NCI-H2171 treated with DMSO at 0.1 percent for 48 hours (cell line): Measurements from ENCODE around the gene SMIM5.

ENCODE experiments used
- DNase-seq: peaks from one replicate; lab custom pipeline; 2025; lab: John Stamatoyannopoulos, UW

The SMIM5 gene

DNA sequence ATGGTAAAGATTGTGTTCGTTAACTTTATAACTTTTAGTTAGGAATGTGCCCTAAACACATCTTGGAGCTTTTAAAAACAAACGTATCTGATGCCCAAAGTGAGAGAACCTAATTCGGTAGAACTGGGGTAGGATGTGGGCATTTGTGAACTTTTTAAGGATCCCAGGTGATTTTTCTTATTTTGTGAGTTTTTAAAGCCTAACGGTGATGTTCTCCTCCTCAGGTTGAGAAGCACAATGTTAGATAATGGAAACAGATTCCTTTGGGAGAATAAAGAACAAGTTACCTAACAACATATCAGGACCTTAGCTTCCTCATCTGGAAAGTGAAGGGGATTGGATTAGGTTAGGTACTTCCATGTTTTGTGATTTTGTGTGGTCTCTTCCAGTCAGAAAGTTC, 34.6 kb downstream of the SMIM5 start:
- DNase-seq, result no peak

DNA sequence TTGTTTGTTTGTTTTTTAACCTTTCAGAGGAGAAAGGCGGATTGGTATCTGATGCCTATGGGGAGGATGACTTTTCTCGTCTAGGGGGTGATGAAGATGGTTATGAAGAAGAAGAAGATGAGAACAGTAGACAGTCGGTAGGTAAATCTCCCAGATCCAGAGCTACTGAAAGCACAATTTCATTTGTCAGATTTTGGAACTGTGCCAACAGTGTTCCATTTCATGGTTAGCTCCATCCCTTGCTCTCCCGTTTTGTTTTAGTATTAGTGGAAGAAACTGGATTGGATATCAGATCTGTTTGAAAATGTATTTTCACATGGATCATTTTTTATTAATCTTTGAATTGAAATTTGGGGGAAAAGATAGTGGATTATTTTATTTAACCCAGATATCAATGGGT, 35.3 kb downstream of the SMIM5 start:
- DNase-seq, result no peak

DNA sequence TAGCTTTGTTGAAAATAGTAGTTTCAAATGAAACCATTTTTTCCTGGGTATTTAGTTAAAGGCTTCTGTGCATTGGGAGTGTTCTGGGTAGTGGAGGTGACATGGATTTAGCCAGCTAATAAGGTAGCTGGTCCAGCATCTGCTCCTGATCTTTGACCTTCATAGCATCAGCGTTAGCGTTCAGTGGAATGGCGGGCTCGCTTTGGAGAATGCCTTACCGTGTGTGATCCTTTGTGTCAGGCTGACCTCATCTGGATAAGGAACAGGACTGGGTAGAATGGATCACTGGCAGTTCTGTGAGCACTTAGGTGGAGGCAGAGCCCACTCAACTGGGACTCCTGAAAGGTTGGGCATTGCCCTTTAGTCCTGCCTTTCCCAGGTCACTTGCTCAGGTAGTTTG, 37.6 kb downstream of the SMIM5 start:
- DNase-seq, result no peak

DNA sequence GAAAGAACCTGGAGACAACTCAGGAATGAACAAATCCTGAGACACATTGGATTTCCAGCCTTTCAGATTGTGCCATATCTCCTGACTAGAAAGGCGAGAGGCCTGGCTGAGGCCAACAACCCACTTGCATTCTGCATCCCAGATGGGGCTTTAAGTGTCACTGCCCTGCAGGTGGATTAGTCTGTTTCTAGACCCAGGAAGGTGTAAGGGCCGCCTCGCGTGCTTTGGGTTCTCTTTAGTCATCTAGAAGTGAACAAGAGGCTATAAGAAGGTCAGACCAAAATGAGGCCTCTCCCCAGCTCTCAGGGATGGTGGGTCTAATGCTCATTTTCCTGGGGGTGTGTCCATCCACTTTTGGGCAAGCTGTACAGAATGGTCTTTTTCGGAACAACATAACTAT, 38.8 kb downstream of the SMIM5 start:
- DNase-seq, result no peak

DNA sequence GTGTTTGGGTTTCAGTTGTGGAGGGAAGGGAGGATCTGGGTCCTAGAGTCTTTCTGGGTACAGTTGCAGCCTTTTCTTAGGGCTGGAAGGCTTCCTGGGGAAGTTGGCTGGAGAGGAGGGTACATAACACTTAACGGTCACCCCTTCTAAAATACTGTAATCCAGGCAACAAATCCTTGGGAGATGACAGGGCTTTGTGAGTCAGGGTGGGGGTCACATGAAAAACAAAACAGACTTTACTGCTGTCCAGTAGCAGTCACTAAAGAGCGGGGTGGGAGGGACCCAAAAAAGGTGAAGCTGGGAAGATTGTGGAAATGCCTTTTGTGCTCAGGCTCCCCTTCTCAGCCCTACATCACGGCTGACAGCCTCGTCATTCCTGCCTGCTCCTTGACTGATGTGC, 40.3 kb downstream of the SMIM5 start:
- DNase-seq, result no peak

DNA sequence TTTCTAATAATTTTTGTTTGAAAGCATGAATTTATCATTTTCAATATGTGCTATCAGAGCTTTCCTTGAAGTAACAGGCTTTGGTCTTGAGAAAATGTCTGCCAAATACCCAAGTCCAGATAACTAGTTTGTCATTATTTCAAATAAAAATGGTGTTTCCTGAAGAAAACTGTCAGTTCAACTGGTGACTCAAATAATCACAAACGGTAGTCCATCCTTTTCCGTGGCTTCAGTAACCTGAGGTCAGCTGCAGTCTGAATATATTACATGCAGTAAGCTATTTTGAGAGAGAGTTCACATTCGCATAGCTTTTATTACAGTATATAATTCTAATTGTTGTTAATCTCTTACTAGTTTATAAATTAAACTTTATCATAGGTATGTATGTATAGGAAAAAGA, 43.2 kb downstream of the SMIM5 start:
- no peak for DNase-seq

DNA sequence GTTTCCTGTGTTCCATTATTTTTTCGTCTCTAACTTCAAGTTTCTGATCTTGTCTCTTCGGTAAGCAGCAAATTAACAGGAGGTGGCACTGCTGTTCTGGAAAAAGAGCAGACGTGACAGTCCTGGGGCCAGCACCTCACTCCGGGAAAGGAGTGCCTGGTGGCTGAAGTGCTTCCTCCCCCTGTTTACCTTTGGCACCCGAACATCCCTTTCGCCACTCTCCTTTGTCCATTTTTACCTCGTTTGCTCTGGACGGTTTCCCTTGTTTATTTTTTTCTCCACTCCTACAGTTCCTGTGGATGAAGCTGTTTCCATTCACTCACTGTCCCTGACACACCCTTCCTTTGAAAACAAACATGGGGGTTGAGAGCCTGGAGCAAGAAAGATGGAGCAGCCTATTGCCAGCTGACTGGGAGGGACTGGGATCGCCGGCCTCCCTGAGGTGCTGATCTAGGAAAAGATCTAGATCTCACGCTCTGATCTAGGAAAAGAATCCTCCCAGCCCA, 46.5 kb downstream of the SMIM5 start:
- DNase-seq, result no peak

DNA sequence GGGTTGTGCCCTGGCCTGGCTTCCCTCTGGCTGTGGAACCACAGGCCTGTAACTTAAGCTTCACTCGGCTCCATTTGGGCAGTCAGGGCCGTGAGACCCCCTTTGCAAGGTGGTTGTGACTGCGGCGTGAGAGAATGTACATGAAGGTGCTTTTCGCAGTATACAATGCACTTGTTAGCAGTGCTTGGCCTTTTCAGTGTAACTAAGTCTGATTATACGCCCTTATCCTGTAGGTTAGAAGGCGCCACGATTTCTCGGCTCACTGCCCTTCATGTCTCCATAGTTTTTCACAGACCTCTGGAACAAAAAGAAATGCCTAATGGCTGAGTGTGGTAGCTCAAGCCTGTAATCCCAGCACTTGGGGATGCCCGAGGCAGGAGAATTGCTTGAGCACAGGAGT, 47.2 kb downstream of the SMIM5 start:
- no peak for DNase-seq

DNA sequence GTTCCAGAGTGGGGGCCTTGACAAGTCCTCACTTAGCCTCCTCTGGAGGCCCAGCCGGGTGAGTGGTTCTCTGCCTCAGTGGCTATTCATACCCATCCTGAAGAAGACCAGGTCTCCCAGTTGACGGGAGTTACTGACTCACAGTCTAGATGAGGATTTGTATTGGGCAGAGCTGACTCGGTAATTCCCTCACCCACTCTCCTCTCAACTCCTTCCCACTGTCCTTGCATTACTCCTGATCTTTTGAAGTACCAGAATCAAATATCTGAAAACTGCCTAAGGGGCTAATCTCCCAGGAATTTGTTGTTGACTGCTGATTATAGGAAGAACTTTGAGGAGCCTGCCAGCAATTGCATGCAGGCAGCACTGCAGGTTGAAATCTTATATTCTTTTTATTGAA, 48.1 kb downstream of the SMIM5 start:
- DNase-seq, result no peak

DNA sequence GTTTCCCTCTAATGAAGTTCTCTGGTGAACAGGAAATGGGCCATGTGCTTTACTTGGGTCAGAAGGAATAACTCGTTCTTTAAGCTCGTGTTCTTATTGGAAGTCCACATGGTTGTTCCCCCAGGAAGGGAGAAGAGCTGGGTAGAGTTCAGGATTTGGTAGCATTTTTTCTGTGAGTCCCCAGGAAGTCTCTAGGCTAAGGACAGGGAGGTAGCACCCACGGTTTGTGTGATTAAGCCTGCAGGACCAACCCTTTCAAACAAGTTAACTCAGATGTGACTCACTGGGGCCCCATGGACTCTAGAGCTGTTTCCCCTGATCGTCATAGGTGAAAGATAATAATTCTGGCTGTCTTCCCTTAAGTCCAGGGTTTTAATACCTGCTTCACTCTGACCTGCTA, 50.3 kb downstream of the SMIM5 start:
- no peak for DNase-seq

DNA sequence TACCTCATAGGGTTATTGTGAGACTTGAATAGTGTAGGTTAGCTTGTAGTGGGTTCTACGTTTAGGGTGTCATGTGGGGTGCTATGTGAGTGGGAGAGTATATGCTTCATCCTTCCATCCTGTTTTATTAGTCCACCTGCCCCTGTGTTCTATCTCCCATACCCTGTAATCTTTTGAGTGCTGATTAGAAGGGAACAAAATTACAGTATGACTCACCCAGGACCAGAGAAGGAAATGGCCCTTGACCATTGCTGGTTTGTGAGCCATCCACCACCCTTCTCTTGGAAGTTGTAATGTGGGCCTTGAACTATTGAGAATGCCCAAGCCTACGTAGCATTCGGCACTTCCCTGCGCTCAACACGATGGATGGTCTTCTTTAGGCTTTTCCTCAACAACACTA, 51.0 kb downstream of the SMIM5 start:
- no peak for DNase-seq

DNA sequence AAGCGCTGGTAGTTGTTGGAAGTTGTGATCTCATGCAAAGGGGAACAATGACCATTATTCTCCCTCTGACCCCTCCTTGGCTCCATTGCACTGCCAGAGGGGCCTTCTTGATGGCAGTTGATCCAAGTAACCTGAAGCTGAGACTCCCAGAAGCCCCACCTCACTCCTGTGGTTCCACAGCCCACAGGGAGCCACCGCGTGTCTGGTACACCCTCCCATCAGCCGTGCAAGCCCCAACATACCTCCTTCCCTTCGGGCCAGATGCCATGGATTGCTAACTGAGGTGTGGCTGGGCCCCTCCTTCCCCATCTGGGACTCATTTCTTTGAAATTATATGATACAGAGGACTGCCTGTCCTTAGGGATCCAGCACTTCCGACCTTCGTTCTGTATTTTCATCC, 51.7 kb downstream of the SMIM5 start:
- peak; percentile 98 for DNase-seq

DNA sequence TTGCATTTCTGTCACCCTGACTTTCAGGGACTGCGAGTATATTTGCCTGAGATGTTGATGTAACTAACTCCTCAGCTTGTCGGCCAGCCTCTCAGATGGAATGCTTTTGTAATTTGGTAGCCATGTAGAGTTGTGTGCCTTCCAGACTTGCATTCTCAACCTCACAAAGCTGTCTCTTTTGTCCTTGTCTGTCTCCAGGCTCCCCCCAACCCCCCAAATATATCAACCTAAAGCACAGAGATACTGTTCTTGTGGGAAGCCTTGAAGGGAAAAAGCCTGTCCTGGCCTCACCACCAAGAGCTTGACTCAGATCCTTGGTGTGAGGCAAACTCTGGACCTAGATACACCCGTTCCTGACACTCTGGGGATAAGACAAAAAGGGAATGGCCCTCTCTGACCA, 52.3 kb downstream of the SMIM5 start:
- DNase-seq, result no peak

DNA sequence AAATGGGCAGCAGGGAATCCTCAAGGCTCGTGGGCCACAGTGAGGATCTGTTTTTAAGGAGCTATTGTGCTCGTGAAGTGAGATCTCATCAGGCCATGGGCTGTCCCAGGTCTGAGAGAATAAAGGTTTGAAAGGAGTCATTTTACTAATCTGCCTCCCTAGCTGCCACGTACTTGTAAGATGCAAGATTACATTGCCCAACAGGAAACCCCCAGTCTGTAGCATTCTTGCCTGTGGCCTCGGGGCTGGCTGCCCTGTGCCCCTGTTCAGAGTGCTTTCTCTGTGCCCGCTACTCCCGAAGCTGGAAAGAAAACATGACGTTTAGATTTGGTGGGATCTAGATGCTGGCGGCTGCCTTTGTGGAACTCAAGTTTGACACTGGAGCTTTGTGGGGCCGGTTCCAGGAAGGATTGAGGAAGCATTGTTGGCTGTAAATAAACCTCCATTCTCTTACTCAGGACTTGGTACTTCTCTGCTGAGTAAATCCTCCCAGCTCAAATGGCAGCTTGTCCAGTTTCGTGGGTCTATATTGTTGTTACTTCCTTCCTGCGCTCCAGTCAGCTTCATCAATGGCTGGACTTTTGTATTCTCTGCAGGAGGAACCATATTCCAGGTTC, 55.1 kb downstream of the SMIM5 start:
- no peak for DNase-seq

DNA sequence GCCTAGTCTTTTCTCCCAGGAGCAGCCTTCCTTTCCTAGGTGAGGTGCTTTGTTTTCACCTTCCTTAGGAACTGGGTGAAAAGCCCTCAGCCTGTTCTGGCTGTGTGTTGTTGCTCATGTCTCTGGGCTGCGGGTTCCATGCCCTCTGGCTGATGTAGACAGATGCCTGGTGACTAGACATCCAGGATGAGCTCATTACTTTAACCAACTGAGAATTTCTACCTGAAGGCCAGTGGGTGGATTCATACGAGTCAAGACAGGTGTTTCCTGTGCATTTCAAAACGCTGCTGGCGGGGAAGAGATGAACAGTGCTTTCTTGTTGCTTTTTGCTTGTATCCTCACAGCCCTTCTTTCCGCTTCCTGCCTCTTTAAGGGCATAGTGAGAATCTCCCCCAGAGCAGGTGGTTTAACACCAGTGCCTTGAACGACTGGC, 56.2 kb downstream of the SMIM5 start:
- peak; percentile 21 for DNase-seq
